GM18520 (cell line): ENCODE data around the gene CDC6.
A peak's percentile ranks its signal among the peaks of the same experiment; 100 is the strongest.

ENCODE experiments used
- ATAC-seq: cut with Tn5 transposase; IDR thresholded peaks from one replicate; pipeline ENCODE4 v1.9.1; 2021; ENCODE audit not compliant: unreplicated experiment

Gene CDC6

DNA sequence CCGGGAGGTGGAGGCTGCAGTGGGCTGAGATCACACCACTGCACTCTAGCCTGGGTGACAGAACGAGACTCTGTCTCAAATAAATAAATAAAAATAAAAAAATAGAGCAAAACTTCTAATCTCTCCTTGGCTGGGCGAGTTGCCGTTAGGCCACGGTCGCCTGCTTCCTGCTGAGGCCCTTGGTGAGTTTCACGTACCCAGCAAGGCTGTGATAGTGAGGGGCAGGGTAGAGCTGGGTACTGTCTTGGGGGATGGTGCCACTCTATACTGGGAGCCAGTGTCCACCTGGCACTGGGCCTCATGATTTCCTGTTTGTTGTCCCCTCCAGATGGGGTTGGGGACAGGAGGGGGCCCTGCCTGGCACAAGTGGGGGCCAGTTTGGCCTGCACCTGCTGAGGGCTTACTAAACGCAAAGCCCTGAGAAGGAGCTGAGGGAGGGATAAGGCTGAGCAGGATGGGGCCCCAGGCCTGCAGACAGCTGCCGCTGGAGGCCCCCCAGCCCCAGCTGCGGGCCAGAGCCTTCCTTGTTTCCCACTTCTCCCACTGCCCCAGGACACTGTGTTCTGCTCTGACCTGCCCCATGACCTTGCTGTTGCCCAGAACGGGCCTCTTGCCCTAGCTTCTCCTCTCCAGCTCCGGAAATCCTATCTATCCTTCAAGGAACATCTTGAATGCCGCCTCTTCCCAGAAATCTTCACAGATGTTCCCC lies 51.4 kb downstream of the CDC6 start:
- ATAC-seq = no peak

DNA sequence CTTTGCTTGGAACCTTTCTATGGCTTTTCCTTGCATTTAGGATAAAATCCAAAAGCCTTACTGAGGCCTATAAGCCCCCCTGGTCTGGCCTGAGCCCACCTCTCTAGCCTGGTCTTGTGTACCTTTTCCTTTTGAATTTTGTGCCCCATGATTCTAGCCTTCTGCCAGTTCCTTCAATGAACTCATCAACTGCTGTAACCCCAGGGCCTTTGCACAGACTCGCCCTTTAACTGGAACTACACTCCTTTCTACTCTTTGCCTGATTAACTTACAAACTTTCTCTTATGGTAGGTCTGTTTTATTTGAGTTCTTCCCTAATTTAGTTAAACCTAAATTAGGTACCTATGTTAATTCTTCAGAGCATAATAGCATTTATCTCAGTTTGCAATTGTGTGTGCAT lies 52.6 kb downstream of the CDC6 start:
- no peak for ATAC-seq

DNA sequence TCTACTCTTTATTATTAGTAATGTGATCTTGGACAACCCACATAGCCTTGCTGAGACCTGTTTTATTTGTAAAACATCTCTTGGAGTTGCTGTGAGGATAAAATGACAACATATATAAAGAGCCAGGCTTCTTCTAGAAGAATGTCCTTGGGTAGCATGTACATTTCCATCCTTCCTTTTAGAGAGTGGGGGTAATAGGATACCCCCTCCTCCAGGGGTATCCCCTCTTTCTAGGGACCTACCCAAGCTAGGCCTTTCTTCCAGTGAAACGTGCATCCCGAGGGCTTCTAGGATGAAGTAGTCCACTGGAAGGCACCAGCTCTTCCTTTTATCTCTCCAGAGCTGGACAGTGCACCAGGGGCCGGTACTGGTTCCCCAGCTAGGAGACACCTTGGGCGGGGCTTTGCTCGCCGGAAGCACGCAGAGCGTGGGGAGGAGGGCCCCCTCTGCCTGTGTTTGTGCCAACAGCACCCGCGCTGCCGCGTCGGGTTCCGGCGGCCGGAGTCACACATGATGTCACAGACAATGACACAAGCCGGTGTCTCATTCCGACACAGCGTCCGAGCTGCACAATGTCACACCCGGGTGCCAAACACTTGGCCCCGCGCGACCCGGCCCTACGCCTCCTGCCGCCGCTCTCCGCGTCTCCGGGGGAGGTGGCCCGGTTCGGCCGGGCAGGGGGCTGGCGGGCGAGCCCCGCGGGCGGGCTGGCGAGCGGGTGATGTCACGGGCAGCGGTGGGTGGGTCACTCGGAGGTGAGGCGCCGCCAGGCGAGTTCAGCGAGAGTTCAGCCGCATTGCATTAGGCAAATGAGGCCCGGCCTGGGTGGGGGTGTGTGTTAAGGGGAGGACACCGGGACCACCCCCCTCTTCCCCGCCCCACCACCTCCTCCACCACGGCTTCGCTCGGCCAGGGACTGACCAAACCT lies 53.5 kb downstream of the CDC6 start:
- peak; percentile 84 for ATAC-seq

GRCh38 chr17:40341808-40342503 lies 54.3 kb downstream of the CDC6 start:
- ATAC-seq = no peak

DNA sequence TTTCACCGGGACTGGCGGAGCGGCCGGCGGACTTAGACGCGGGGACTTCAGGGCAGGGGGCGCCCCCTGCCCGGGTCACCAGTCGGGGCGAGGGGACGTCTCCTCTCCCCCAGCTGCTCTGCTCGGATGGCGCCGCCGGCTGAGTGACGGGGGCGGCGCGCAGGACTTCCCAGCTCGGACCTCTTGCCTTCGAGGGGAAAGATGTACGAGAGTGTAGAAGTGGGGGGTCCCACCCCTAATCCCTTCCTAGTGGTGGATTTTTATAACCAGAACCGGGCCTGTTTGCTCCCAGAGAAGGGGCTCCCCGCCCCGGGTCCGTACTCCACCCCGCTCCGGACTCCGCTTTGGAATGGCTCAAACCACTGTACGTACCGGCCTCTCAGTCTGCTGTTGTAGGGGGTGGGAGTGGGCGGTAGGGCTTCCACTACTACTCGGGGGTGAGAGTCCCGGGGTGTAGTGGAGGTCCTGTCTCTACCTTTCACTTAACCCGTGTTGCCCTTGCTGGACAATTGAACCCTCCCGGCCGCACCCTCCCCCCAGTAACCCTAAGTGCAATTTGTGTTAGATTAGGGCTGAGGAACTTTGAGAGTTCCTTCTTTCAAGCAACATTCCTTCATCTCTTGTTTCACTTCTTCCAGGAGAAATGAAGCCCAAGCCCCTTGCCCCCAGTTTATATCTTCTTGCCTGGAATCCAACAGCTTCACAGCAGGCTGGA lies 55.0 kb downstream of the CDC6 start:
- no peak for ATAC-seq

DNA sequence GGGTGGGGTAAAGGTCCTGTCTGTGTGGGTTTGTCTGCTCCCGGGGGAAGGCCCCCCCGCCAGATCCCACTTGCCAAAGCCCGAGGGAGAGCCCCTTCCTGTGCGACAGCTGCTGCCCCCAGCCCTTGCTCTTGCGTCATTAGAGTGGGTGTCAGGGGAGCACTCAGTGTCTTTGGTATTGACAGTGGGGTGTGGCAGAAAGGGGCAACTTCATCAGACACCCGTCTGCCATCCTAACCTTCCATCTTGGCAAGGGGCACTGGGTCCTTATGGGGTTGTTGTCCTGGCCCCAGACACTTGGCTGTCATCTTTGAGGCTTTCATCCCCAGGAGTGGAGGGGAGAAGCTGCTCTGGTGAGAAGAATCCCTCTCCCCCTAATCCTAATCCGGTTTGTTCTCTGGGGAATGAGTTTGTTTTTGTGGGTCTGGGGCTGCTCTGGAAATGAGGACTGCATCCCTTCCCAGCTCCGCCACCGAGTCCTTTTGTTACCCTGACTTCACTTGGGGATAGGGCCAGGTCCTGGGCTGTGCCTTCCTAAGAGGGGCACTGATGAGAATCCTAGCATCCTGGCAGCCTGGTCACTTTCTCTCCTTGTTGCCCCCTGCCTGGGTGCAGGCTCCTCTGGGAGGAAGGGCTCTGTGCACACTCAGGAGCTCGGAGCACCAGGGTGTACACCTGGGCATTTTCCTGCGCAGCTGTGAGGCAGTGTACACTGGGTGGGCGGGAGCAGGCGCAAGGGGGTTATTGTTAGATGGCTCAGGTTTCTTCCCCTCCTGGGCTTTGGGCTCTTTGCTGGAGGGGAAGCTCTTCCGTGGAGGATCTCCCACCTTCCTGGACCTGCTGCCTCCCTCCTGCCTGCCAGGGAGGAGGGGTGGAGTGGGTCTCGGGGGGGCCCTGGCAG lies 55.8 kb downstream of the CDC6 start:
- ATAC-seq = no peak

DNA sequence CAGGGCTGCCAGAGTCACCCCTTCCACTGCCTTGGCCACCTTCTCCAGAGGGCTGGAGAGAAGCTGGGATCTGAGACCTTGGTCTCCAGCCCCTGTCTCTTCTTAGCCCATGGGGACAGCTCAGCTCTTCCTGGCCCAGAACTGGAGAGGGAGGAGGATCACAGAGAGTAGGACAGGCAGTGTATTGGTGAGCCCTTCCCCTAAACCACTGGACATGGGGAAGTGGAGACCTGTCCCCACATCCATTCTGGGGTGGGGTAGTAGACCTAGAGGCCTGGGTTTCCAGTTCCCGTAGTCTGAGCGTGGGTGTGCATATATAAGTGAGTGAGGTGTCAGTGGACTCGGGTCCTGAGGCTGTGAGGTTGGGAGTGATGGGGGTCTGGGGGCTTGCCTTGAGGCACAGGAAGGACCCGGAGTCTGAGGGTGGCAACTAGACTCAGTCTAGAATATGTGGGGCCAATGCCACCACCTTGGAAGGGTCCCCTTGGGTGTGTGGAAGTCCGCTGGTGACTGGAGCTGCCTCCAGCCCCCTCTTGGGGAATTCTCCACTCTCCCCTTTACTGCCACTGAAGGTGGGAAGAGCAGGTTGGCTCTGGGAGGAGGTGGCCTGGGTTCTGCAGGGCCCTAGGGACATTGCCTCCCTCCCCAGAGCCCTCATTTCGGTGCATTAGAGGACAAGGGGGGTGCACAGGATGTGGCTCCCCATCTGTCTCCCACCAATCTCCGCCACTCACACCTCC lies 56.9 kb downstream of the CDC6 start:
- ATAC-seq = no peak

DNA sequence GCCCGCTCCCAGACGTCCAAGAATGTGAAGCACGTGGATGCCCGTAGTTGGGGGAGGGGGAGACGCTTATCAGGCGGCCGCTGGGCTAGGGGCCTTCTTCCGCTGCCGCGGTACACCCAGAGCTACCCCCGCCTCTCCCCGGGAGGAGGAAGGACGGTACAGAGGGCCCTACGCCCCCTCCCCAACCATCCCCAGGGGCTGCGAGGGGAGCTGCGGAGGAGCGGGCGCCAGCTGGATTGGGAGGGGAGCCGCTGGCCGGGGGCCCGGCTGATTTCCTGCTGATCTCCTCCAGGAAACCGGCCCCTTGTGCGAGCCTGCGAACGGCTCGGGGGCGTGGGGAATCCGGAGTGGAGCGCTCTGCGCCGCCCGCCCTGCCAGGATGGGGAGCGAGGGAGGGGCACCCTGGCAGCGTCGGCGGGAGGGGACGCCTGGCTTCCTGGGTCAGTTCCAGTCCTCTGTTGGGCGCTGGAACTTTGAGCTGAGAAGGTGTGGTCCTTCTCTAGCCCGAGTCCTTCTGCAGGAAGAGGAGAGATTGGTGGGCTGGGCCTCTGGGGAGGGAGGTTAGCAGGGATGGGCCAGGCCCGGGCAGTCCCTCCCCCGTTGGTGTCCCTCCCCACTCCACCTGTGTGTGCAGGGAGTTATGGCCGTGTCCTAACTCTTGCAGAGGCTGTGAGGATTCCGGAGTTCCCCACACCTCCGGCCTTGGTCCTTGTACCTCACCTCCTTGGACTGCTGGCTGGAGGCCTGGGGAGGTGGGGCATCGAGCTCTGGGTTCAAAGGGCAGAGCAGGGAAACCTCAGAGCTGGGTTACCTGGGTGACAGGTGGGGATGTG lies 57.7 kb downstream of the CDC6 start:
- no peak for ATAC-seq

- no peak for ATAC-seq
These were observed 58.5 kb downstream of the CDC6 start for GRCh38 chr17:40345994-40346764.

- ATAC-seq = no peak
These were observed 59.1 kb downstream of the CDC6 start for GRCh38 chr17:40346765-40347158.

DNA sequence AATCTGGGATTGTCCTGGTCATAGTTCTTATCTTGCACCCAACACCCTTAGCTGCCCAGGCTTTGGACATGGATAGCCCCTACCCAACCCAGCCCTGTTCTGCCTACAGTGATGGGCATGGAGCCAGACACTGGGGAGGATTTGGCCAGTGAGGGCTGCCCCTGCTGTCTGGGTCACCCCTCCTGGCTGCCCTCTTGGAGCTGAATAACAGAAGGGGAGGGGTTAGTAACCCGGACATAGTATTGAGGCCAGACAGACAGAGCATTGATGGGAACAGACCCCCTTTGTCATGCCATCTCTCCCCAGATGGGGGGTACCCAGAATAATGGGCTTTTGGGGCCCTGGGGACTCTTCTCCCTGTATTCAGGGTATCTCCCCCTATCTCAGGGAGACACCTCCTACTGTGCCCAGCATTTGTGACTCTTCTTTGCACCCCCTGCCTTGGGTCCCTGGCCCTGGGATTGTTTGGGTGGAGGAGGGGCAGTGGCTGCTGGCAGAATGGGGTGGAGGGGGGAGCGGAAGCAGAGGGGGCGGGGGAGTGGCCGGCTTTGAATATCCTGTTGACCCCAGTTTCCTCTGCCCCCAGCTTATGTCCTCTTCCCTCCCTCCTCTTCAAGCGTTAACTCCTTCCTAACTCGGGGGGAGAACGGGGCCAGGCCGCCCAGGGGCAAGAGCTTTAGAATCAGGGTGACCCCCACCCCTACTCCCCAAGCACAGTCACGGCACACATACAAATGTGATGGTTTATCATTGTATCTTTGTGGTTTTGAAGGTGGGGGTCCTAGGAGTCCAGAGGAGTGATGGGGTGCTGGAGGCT lies 59.8 kb downstream of the CDC6 start:
- no peak for ATAC-seq

DNA sequence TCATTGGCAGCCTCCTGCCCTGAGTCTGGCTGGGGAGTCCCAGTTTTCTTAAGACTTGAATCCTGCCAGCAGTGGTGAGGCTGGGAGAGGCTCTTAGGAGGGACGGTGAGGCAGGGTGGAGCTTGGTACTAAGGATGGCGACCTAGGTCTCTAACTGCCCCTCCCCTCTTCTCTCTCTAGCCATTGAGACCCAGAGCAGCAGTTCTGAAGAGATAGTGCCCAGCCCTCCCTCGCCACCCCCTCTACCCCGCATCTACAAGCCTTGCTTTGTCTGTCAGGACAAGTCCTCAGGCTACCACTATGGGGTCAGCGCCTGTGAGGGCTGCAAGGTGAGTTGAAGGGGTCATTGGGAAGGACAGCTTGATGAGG lies 60.4 kb downstream of the CDC6 start:
- ATAC-seq = no peak

GRCh38 chr17:40348562-40349476 lies 61.1 kb downstream of the CDC6 start:
- no peak for ATAC-seq

GRCh38 chr17:40349477-40349894 lies 61.8 kb downstream of the CDC6 start:
- ATAC-seq = no peak

DNA sequence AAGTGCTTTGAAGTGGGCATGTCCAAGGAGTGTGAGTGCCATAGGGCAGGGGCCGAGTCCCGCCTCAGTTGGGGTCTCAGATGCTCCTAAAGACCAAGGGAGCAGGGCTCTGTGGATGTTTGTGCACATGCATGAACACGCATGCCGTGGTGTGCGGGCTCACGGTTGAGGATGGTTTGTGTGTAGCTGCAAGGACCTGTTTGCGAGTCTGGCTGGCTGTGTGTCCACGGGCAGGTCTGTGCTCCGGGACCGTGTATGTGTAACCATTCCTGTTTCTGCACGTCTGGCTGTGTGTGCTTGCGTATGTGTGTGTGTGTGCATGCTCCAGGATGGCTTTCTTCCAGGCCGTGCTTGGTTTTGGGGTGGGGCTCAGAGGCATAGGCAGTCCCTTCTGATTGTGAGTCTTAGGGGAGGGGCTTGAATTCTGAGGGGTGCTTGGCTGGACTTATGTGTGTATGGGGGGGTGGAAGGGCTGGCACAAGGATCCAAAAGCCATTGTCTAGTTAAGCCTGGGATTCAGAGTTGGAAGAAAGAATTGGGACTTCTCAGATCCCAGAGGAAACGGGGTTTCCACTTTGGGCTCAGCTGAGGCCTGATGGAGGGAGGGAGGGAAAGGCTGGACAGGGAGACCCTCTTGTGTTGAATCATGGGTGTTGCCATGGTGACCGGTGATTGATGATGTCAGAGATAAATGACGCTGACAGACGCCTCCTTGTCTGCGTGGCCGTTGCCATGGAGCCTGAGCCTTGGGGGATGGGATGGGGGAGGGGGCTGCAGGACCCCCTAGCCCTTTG lies 62.4 kb downstream of the CDC6 start:
- no peak for ATAC-seq
